GM18519 (cell line): ENCODE measurements around the gene GLRX5.
"Not testable (repeated sequence)": the region's sequence is repeated elsewhere in the genome, so short reads cannot be mapped to it uniquely, and the experiment has no call there.

Source experiments
- ATAC-seq: cut with Tn5 transposase; IDR thresholded peaks from one replicate; pipeline ENCODE4 v1.9.1; 2021; ENCODE audit warnings: mild to moderate bottlenecking, moderate library complexity; ENCODE audit not compliant: unreplicated experiment, low FRiP score

GLRX5 gene

DNA sequence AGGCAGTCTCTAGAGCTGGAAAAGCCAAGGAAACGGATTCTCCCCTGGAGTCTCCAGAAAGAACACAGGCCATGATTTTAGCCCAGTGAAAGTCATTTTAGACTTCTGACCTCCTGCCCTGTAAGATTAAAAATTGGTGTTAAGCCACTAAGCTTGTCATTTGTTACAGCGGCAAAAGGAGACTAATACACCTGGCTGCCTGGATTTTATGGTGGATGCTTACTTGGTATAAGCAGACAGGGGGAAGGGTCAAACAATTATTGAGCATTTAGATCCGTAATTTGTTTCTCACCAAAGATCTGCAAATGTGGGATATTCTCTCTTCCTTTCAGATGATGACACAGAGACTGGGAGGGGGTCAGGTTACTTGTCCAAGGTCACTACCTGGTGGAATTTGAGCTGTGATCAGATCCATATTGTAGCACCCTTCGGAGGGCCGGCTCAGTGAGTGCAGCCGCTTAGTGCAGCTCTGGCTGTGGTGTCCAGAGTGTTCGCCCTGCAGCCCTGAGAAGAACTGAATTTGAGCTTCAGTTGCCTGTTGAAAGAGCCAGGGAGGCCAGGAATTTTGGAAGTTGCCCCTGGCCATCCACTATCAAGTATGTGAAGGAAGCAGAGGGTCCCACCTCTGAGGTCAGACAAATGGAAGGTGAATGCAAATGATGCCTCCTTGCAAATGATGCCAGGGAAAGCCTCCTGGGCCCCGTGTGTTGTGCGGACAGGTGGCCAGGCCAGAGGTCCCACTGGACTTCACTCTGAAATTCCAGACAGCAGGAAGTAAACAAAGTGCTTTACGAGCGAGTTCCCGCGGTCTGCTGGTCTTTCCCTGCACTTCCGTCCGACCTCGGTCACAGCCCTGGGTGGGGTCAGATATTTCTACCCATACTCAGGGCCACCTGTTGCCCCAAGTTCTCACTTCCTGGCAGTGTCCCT lies 15.1 kb downstream of the GLRX5 start:
- ATAC-seq: no peak

DNA sequence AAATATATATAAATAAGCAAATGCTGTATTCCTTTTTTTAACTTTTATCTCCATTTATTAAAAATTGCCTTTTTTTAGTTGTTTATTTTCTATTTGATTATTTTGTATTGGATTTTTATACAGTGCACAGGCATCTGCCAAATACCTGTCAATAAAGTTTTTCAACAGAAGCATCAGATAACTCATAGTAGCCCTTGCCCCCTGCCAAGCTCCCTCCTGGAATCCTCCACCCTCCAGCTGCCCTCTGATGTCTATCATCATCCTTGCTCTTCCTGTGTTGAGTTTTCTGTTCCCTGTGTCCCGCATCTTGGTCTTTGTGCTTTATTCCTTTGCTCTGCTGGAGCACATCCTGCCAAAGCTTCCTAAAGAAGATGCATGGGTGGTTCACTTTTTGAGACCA lies 16.6 kb downstream of the GLRX5 start:
- ATAC-seq: no peak

DNA sequence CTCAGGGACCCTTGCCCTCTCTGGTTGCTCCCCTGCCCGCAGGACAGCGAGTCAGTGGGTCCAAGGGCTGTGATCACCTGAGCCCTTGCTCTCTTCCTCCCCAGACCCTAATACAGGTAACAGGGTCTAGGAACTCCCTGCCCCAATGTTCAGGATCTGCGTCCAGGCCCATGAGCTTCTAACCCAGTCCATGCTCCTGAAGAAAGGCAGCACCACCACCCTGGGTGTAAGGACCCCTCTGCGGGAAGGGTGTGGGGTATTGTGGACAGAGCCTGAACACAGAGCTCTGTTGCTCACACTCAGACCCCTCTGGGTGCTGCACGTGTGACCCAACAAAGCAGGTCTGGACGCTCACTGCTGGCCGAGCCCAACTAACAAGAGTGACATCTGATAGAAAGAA lies 18.3 kb downstream of the GLRX5 start:
- no peak for ATAC-seq

DNA sequence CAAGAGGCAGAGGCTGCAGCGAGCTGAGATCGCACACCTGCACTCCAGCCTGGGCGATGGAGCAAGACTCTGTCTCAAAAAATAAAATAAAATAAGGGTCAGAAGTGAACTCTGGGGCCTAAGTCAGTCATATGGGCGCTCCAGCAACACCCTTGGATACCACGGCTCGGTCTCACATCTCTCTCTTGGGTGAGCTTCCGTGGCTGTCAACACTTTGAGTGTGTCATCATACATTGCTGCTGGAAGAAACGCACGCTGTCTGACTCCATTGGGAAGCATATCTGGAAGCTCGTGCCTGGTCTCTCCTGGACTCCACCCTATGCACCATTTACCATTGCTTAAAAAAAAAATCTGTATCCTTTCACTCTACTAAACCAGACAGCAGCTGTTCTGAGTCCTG lies 20.2 kb downstream of the GLRX5 start:
- no peak for ATAC-seq

DNA sequence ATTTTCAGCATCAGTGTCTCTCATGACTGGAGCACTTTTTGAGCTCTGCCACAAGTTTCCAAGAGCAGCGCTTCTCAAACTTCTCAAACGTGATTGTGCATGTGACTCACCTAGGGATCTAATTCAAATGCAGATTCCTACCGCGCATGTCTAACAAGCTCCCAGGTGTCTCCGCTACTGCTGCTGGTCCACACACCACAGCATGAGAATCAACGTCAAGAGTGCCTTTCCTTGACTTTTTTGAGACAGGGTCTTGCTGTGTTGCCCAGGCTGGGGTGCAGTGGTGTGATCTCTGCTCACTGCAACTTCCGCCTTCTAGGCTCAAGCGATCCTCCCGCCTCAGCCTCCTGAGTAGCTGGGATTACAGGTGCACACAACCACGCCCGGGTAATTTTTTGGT lies 22.4 kb downstream of the GLRX5 start:
- ATAC-seq: no peak

DNA sequence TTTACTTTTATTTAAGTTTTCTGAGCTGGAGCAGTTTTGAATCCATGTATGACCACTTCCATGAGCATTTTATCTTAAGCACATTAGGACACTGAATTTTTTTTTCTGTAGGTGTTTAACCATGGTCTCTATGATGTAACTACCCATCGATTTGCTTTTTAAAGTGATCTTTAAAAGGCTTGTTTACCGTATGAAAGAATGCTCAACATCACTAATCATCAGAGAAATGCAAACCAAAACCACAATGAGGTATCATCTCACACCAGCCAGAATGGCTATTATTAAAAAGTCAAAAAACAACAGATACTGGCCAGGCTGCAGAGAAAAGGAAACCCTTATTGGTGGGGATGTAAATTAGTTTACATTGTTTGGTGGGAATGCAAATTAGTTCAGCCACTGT lies 23.0 kb downstream of the GLRX5 start:
- ATAC-seq: no peak

DNA sequence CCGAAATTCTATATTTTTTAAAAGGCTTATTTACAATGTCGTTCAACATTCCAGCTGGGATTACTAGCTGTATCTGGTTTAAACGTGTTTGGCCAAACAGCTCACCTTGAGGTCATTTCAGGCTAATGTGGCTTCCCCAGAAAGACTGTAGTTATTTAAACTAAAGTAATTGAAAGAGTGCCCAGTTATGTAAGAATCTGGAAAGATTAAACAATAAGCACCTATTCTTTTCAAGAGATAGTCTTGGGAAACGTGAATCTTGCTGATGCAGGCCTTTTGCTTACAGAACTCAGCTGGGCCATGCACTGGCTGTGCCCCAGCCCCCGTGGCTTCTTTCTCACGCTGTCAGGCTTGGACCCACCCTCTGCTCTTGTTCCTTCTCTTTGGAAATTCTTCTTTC lies 24.4 kb downstream of the GLRX5 start:
- no peak for ATAC-seq

DNA sequence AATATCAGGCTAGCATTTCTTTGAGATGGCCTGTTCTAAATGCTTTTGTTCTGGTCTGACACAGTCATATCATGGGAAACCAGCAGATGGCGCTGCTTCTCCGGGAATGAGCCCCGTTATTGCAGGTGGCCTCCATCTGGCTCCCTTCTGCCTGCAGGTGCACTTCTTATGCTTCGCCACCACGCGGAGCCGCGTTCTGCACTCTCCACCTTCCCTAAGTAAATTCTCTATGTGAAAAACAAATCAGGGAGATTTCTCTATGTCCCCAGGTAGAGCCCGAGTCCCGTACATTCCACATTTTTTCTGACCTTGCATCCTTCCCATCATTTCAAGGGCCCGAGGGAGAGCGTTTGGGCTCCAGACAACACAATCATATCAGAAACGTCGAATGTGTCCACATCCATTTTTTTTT lies 26.2 kb downstream of the GLRX5 start:
- peak; percentile 86 for ATAC-seq

DNA sequence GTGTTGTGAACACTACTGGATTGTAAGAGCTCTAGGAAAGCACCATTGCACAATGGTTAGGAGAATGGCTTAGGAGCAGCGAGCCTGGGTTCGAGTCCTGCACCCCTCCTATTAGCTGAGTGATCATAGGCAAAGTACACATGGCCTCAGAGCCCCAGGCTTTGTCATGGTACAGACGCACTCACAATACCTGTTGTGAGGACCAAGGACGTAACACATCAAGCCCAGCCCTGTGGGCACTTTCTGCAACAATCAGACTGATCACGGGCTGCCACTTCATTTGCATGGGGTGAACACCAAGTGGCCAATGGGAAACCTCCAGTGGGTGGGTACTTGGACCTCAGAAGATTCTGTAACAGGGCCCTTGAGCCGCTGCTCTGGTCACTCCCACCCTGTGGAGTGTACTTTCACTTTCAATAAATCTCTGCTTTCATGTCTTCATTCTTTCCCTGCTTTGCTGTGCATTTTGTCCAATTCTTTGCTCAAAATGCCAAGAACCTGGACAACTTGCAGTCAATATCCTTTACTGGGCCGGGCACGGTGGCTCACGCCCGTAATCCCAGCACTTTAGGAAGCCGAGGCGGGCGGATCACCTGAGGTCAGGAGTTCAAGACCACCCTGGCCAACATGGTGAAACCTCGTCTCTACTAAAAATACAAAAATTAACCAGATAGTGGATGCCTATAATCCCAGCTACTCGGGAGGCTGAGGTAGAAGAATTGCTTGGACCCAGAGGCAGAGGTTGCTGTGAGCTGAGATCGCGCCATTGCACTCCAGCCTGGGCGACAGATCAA lies 28.2 kb downstream of the GLRX5 start:
- no peak for ATAC-seq

DNA sequence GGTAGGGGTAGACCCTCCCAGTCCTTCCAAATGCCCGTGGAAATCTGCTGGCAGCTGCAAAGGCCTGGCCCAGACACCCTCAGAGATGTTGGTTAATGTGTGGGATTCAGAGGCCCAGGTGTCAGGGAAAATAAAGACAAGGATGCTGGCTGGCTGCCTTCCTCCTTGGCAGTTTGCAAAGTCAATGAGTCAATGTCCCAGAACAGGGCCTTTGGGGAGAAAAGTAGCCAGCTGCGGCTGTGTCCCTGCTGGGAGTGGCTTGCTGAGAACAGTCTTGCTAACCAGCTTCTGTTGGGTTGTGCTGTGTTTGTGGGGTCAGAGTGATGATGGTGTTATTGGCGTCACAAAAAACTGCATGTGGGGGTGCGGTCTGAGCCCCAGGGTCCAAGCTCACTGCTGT lies 29.2 kb downstream of the GLRX5 start:
- no peak for ATAC-seq

DNA sequence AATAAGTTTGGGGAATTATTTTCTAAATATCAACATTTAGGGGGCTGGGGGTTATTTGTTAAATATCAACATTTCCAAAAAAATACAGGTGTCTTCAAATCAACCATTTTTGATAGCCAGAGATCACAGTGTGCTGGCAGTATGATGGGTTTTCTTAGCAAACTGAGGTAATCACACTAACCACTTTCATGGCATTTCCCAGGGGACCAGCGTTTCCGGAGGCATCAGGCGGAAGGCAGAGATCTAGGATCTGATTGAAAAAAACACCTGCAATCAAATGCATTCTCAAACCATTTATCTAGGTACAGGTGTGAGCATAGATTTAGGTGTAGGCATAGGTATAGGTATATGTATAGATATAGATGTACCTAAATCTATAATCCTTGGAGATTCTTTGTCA lies 34.6 kb downstream of the GLRX5 start:
- ATAC-seq: no peak

DNA sequence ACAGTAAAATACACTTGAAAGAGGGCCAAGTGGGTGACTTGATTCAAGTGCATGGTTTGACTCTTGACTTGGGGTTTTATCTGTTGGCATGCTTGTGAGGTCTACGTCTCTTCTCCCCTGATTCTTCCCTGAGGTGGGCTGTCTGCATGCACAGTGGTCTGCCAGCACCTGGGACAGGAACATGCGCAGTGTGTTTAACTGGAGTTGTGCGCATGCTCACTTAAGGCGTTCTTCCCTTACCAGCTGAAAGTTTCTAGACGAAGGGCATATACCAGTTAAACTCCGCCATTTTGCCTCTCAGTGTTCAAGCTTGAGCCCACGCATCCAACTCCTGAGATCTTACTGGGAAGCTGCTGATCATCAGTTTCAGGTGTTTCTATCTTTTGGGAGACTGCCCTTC lies 38.5 kb downstream of the GLRX5 start:
- ATAC-seq: no peak

DNA sequence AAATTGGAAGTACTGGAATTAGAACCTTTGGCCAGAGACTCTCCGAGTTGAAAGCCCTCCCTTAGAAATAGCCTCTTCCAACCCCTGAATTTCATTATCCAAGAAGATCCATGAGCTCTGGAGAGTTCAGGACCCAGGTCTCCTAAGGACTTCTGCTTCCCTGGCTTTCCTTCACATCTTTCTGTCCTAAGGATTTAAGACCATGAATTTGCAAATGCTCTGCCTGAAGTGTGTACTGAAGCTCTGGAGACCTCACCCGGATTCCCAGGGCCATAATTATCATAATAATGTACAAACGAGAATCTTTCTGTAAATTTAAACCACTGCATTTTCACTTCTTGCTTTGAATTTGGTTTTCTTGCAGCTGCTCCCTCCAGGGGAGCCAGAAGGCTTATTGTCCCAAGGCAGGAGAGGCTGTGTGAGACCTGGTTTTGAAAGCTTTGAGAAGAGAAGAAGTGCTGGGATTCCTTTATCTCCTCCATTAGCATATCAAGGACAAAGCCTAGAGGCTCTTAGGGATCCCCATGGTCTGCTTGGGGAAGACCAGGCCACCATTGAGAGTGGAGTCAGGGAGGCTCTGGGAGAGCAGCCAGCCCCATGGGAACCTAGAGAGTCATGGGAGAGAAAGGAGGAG lies 41.1 kb downstream of the GLRX5 start:
- ATAC-seq: no peak

DNA sequence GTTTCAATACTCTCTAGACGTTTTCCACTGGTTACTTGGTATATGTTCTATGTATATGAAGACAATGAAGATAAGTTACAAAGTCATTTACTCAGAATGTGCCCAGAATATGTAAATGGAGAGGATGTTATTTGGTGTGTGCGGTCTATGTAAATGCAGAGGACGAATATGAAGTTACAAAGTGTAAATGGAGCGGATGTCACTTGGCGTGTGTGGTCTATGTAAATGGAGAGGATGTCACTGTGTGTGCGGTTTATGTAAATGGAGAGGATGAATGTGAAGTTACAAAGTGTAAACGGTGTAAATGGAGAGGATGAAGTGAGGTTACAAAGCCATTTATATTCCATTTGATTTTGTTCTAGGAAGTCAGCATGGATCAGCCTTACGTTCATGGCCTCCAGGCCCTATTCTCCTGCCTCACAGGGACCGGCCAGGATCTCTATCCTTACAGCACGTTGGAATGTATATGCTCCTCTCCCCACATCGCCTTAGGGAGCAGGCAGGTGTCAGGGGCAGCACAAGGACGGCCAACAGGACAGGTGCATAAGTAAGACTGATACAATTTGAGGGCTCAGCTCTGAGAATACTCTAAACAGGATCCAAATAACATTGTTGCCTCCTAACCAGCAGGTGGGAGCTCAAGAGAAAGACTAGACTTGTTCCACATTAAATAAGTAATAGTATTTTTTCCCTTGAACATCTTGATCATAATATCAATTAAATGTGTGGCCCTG lies 42.4 kb downstream of the GLRX5 start:
- peak; percentile 99 for ATAC-seq

DNA sequence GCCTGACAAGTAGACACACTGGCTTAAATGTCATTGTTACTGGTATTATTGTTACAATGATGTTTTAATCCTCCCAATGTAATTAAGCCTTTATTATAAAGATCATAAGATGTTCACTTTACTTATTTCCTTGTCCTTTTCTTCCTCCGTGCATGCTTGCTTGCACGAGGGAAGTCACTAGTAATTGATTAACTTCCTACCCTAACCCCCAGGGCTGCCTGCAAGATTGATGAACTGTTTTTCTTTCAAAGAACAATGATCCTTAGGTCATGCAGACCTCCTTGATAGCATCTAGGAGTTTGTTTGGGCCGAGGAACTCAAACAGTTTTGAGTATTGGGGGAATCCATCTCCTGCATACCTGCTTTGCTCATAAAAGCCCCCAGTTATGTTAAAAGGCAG lies 43.0 kb downstream of the GLRX5 start:
- ATAC-seq: no peak

DNA sequence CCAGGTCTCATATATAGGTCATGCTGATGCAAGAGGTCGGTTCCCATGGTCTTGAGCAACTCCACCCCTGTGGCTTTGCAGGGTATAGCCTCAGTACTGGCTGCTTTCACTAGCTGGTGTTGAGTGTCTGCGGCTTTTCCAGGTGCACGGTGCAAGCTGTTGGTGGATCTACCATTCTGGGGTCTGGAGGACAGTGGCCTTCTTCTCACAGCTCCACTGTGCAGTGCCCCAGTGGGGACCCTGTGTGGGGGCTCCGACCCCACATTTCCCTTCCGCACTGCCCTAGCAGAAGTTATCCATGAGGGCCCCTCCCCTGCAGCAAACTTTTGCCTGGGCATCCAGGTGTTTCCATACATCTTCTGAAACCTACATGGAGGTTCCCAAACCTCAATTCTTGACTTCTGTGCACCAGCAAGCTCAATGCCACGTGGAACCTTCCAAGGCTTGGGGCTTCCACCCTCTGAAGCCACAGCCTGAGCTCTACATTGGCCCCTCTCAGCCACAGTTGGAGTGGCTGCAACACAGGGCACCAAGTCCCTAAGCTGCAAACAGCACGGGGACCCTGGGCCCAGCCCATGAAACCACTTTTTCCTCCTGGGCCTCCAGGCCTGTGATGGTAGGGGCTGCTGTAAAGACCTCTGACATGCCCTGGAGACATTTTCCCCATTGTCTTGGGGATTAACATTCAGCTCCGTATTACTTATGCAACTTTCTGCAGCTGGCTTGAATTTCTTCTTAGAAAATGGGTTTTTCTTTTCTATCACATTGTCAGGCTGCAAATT lies 49.2 kb downstream of the GLRX5 start:
- not testable (repeated sequence) for ATAC-seq

DNA sequence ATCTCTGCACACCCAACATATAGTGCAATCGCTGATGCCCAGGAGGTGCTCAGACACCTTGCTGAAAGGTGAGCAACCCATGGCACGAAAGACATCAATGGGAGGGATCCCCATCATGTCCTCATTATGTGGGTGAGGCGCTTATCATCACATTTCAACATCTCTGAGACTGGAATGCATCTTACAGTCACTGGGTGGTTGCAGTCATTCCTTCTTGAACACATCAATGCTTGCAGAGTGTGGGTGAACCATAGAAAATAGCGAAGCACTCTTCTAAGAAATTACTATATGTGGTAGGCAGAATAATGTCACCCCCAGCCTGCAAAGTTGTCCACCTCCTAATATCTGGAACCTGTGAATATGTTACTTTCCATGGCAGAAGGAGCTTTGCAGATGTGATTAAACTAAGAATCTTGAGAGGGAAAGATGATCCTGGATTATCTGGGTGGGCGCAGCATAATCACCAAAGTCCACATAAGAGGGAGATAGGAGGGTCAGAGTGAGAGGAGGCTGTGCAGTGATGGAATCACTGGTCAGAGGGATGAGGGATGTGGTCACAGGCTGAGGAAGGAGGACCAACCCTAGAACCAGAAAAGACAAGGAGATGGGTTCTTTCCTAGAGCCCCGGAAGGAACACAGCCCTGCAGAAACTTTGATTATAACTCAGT lies 51.2 kb downstream of the GLRX5 start:
- no peak for ATAC-seq

DNA sequence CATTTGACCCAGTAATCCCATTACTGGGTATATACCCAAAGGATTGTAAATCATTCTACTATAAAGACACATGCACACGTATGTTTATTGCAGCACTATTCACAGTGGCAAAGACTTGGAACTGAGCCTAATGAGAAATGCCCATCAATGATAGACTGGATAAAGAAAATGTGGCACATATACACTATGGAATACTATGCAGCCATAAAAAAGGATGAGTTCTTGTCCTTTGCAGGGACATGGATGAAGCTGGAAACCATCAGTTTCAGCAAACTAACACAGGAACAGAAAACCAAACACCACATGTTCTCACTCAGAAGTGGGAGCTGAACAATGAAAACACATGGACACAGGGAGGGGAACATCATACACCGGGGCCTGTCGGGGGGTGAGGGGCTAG lies 56.3 kb downstream of the GLRX5 start:
- not testable (repeated sequence) for ATAC-seq
